Measurements from ENCODE around the gene NCCRP1.

The NCCRP1 gene

DNA sequence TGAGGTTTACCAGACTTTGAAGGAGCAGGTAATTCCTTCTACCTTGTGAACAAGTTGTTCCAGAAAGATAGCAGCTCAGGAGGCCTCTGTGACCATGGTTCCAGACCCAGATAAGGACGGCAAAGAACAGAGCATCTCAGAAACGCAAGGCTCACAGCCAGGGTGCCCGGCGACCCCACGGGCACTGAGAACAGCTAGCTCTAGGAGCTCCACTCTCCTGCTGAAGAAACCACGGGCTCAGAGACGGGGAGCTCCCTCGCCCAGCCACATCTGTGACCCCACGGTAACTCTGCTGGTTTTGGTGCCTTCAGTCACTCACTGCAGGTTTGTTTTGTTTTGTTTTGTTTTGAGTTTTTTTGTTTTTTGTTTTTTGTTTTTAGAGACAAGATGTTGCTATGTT is 16.0 kb upstream of the NCCRP1 start:
- no peak for DNase-seq (ENCODE audit: low read depth, low spot score)

DNA sequence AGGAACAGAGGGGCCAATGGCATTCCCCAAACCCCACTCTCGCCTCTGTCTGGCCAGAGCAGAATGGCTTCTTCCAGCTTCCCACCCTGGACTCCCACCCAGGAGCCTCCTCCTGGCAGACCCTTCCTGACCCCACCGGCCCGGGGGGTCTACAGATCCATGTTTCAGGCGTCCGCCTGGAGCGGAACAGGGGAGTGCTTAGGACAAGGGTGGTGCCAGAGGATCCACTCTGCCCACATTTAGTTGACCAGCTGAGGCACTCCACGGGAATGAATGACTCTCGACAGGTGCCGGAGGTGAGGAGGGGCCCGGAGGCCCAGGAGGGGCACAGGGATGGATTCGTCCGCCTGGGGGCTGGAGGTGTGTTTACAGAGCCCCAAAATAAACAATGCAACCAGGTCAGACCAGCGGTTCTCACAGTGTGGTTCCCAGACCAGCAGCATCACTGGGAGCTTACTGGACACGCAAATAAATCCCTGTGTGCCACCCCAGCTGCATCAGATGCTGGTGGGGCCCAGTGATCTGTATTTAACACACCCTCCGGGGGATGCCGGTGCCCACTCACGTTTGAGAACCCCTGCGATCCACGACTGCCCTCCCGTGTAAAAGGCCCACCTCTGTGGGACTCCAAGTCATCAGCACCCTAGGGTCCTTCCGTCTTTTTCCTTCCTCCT is 15.1 kb upstream of the NCCRP1 start:
- DNase-seq (ENCODE audit: low read depth, low spot score), result no peak

DNA sequence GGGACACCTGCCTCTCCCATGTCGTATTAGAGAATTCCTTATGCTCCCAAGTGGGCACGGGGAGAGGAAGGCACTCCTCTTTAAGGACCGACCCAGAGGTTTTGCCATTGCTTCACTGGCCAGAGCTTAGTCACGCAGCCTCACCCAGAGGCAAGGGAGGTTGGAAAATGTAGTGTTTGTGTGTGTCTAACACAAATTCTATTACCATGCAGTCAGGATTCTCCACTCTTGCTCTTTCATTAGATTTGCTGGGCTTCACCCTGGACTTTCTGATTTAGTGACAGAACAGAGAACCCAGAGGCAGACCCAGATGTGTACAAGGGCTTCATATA is 14.6 kb upstream of the NCCRP1 start:
- no peak for DNase-seq (ENCODE audit: low read depth, low spot score)

DNA sequence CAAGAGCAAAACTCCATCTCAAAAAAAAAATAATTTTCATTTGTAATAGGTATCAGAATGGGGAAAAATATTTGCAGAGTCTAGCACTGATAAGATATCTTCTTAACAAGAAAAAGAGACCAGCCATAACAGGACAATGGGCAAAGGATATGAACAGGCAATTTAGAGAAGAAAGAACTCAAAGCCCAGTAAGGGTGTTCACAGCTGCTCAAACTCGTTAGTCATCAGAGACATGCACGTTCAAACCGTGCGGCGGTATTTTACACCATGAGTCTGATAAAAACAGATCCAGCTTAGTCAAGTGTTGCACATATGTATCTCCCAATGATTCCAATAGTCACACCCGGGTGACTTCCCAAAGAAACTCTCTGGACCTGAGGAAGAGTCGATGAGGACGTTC is 13.7 kb upstream of the NCCRP1 start:
- no peak for DNase-seq (ENCODE audit: low read depth, low spot score)

DNA sequence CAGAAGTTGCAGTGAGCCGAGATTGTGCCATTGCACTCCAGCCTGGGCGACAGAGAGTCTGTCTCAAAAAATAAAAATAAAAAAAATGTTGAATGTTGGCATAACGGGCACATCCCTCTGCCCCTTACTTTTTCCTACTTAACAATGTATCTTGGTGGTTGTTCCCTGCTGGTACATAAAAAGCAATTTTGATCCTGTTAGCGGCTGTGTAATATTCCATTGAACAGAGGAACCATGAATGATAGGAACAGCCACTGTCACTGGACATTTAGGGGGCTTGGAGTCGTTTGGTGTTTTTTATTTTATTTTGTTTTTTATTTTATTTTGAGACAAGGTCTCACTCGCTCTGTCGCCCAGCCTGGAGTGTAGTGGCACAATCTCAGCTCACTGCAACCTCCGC is 10.4 kb upstream of the NCCRP1 start:
- DNase-seq (ENCODE audit: low read depth, low spot score), result no peak

DNA sequence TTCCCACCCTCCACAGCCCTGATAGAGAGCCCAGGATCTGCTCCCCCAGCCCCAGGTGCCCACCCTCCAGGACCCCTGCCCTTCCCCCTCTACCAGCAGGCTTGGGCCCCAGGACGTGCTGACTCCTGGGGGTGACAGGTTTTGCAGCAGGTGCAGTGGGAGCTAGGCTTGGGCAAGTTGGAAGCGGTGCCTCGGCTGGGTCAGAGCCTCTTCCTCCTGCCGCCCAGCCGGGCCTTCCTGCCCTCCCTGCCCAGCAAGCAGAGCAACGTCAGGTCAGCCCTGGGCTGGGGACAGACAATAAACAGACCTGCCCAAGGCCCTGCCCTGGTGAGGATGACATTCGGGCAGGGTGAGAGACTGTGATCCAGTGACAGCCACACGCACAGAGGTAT is 9.2 kb upstream of the NCCRP1 start:
- DNase-seq (ENCODE audit: low read depth, low spot score), result no peak

DNA sequence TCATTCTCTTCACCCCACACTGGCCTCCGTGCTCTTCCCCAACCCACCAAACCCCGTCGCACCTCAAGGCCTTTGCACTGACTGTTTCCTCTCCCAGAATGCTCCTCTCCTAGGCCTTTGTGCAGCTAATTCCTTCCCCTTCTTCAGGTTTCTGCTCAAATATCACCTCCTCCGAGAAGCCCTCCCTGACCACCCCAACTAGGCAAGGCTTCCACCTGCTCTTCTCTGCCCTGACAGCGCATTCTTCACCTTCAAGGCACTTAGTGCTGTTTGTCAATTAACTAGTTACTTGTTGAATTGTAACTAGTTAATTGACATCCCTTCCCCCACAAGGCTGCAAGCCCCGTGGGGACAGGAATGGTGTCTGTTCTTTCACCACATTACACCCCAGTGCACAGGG is 7.8 kb upstream of the NCCRP1 start:
- DNase-seq (ENCODE audit: low read depth, low spot score), result no peak

DNA sequence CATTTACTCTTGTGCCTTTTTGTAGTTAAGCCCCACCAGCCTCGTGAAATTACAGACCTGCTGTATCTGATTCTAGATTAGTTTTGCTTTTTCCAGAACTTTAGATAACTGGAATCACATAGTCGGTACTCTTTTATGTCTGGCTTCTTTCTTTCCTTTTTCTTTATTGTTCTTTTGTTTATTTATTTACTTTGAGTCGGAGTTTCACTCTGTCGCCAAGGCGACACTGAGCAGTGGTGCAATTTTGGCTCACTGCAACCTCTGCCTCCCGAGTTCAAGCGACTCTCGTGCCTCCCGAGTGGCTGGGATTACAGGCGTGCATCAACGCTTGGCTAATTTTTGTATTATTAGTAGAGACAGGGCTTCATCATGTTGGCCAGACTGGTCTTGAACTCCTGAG is 6.0 kb upstream of the NCCRP1 start:
- DNase-seq (ENCODE audit: low read depth, low spot score), result no peak

DNA sequence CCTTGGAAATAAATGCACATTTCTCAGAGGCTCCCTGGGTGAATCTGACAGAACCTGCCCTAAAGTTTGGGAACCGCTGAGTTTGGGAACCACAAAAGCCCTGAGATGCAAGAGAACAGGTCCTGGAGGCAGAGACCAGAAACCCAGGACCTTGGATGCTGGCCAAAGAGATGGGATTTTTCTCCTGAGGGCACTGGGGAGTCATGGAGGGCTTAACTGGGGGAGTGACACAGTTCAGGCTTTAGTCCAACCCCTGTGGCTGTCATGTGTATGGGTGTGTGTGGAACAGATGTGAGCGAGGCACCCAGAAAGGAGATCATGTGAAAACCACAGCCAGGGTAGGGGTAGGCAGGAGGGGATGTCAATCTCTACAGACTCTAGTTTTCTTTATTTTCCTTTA is 3.9 kb upstream of the NCCRP1 start:
- no peak for DNase-seq (ENCODE audit: low read depth, low spot score)

DNA sequence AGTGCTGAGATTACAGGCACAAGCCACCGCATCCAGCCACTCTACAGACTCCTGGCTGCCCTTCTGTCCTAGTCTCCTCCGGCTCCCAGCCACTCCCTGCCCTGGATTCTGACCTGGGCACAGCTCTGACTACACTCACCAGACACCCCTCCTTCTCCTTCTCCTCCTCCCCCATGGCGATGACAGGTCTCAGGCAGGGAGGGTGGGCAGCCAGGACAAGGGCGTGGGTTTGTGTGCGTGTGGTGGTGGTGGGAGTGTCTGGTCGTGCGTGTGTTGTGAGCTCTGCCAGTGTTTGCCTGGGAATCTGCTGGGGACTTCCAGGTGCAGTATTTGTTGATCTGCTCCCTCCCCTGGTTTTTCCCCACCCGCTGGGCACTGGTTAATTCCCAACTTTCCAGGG is 3.0 kb upstream of the NCCRP1 start:
- DNase-seq (ENCODE audit: low read depth, low spot score), result no peak

DNA sequence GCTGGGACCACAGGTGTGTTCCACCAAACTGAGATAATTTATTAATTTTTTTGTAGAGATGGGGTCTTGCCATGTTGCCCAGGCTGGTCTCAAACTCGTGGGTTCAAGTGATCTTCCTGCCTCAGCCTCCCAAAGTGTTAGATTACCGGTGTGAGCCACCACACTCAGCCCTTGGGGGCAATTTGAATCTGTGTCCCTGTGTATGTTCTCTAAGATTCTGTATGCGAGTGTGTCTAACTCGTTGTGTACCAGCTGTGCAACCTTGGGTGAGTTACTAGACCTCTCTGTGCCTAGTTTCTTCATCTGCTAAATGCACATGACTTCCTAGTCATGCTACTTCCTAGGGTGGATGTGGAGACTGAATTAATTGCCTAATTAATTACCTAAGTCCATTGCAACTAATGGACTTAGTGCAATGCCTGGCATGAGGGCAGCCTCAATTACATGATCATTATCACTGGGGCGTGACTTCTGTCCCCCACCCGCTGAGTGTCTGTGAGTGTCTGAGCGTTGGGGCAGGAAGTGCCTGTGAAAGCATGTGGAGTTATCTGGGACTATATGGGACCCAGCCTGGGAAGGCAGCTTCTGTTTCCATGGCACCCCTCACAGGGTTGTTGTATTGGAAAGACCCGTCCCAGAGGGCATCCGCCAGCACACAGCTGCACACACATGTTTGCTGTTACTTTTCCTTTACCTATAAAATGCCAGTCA is 1.8 kb upstream of the NCCRP1 start:
- no peak for DNase-seq (ENCODE audit: low read depth, low spot score)

DNA sequence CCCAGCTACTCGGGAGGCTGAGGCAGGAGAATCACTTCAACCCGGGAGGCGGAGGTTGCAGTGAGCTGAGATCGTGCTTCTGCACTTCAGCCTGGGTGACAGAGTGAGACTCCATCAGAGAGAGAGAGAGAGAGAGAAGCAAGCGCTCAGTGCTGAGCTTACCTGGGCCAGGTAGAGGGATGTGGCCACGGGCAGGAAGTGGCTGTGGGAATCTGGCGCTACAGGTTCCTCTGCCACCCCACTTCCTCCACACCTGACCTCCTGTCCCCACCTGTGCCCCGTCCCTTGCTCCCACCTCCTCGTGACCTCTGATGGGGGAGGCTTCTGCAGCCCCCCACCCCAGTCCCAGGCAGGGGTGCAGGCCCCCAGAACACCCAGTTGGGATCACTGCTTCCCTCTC is 1.0 kb upstream of the NCCRP1 start:
- DNase-seq (ENCODE audit: low read depth, low spot score), result no peak

DNA sequence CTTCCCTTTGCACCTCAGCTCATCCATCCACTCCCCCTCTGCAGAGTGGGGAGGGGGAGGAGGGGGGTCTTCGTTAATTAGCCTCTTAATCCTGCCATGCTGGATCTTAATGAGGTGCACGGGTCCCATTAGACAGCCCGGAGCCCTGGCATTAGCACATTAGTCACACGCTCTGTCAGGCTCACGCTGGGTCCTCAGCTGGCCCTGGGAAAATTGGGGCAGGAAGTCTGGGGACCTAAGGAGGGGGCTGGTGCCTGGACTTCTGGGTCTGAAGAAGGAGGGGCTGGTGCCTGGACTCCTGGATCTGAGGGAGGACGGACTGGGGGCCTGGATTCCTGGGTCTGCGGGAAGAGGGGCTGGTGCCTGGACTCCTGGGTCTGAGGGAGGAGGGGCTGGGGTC is 444 bp upstream of the NCCRP1 start:
- no peak for DNase-seq (ENCODE audit: low read depth, low spot score)

DNA sequence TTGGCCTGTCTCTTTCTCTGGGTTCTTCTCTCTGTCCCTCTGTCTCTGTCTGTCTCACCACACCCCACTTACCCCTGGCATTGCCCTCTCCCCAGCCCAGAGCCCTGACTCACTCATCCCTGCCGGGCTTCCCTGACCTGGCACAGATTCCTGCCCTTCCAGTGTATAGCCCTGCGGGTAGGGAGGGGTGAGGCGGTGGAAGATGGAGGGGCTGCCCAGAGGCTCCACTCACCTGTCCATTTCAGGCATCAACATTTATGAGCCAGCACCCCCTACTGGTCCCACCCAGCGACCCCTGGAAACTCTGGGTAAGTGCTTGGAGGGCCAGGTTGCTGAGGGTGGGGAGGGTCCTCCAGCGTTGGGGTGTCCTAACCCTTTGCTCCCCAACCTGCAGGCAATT is 1.0 kb downstream of the NCCRP1 start:
- DNase-seq (ENCODE audit: low read depth, low spot score), result no peak

DNA sequence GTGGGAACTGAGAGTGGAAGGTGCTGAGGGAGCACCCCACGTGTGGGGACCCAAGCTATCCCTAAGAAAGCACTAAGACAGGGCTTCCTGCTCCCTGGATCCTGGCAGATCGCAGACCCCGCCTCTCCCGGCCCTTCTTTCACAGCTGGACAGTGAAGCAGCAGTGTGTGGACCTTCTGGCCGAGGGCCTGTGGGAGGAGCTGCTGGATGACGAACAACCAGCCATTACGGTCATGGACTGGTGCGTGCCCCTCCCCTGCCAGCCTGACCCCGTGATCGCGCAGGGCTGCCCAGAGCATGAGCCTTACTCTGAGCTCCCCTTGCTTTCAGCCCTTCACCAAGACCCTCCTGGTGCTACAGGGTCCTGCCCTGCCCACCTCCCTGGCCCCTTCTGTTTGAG is 2.3 kb downstream of the NCCRP1 start:
- no peak for DNase-seq (ENCODE audit: low read depth, low spot score)

DNA sequence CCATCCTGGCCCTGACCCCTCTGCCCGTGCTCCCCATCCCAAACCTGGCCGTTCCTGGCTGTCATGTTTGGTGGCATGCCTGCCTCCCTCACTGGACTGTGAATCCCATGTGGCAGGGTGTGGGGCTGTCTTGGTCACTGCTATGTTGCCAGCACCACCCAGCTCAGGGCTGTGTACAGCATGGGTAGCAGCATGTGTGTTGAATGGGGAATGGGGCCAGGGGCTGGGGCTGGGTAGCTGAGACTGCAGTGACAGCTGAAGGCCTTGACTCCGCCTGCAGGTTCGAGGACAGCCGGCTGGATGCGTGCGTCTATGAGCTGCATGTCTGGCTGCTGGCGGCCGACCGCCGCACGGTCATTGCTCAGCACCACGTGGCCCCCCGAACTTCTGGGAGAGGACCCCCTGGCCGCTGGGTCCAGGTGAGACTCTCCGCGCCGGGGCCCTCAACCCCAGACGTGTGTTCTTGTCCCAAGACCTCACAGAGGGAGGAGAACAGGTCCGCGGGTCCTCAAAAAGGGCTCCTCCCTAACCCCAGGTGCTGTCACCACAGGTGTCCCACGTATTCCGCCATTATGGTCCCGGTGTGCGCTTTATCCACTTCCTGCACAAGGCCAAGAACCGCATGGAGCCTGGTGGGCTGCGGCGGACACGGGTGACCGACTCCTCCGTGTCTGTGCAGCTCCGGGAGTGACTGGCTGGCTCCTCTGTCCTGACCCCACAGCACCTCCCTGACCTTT is 3.5 kb downstream of the NCCRP1 start:
- no peak for DNase-seq (ENCODE audit: low read depth, low spot score)

DNA sequence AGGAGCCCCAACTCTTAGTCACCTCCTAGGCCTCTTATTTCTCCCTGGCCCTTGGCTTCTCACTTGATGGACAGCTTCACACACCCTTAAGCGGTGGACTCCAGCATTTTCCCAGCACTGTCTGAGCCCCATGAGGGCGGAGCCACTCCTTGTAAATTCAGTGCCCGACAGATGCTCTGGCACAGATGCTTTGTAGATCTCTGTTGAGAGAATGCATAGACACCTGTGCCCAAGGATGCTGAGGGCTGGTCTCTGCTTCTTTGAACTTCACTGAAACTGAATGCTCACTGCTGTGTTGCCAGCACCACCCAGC is 4.0 kb downstream of the NCCRP1 start:
- DNase-seq (ENCODE audit: low read depth, low spot score), result no peak

DNA sequence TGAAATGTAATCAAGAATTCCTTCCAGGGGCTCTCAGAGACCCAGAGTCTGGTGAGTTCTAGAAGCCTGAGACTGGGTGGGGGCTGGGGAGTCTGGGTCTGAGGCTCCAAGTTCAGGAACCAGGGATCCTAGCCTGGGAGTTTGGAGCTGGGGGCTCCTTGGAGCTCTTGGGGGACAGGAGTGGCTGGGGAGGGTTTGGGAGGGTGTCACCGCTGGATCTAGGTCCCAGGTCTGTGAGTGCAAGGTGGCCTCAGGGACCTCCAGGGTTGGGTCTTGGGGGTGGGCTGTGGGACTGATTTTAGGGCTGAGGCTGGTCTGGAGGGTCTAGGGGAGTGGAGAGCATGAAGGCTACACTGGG is 6.2 kb downstream of the NCCRP1 start:
- no peak for DNase-seq (ENCODE audit: low read depth, low spot score)

DNA sequence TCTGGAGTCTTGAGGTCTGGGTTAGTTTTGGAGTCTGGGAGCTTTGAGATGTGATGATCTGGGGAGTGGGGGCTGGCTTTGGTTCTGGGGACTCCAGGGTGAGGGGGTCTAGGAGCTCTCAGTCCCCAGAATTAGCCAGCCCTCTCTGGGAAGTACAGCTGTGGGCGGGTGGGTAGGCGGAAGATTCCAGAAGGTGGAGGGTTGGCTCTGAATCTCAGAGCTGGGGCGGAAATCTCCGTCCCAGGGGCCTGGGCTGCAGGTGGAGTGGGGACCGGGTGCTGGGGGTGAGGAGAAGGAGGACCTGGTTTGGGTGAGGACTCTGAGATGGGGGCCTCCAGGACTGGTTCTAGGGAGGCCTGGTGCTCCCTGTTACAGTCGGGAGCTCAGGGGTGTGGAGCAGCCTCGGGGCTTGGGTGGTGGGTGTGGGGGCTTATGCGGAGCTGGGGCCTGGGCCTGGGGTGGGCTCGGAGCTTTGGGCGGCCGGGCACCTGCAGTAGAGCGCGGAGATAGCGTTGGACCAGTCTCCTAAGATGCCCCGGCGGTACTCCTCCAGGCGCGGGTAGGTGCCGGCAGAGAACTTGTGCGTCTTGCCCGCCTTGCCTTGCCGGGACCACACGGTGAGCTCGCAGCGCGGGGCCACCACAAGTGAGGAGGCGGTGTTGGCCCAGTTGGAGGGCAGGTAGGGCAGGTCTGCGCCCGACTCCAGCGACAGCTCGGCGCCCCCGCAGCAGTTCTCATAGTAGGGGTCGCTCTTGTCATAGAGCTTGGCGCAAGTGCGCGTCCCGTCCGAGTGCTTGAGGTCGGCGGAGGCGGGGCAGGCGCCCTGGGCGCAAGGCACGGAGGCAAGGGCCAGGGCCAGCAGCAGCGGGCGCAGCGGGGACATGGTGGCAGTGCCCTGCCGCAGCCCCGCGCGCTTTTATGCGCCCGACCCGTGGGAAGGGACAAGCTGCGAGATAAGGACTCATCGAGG is 6.9 kb downstream of the NCCRP1 start, which contains the start of gene SYCN:
Gene SYCN, minus strand, starts transcription at position 892 of the 970 bp plus-strand sequence. Its CDS starts 9 bp downstream, at position 883.
- DNase-seq (ENCODE audit: low read depth, low spot score), result no peak

DNA sequence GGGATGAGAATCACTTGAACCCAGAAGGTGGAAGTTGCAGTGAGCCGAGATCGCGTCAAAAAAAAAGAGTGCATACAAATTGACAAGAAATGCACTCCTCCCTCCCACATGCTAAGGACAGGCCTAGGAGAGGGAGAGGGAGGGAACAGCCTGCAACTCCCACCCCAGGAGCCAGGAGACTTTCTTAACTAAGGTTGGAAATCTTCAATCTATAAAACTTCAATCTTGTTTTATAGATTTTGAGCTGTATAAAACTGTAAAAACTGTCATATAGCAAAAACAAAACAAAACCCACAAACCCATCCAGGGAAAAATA is 8.6 kb downstream of the NCCRP1 start:
- no peak for DNase-seq (ENCODE audit: low read depth, low spot score)

DNA sequence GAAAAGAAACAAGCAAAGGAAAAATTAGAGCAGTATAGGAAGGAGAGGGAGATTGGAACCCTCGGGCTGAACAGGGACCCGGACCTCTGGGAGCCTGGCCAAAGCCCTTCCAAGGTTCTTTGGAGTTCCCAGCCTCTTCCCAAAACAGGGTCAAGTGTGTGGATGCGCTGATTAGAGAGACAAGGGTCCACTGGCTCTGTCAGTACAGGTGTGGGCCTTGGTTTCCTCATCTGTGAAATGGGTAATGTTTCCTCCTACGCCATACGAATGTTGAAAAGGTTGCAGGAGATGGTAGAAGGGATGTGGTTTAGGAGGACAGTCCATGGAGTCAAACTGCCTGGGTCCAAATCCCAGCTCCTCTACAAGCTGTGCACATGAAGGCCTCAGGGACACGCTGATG is 9.4 kb downstream of the NCCRP1 start:
- no peak for DNase-seq (ENCODE audit: low read depth, low spot score)

DNA sequence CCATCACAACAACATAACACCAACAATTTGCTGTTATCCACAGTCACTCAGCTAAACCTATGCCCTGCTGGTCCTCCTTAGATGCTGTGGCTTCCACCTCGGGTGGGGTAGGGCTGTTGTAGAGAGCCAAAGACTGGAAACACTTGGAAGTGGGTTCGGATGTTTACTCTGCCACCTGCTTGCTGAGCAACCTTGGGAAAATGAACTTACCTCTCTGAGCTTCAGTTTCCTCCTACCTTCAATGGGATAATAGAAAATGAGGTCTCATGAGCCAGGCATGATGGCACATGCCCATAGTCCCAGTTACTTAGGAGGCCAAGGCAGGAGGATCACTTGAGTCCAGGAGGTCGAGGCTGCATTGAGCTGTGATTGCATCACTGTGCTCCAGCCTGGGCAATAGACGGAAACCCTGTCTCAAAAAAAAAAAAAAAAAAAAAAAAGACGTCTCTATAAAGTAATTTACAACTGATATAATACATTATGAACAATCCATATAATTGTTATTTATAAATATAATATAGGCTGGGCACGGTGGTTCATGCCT is 10.6 kb downstream of the NCCRP1 start:
- no peak for DNase-seq (ENCODE audit: low read depth, low spot score)

Measured in activated CD4-positive, CD25-positive, alpha-beta regulatory T cell treated with anti-CD3 and anti-CD28 coated beads, Interleukin-2, amount 50 U/mL, for 16 hours (primary cell).